Measurements from ENCODE around the gene ADORA3.
A peak's percentile ranks its signal among the peaks of the same experiment; 100 is the strongest.

ADORA3 gene

DNA sequence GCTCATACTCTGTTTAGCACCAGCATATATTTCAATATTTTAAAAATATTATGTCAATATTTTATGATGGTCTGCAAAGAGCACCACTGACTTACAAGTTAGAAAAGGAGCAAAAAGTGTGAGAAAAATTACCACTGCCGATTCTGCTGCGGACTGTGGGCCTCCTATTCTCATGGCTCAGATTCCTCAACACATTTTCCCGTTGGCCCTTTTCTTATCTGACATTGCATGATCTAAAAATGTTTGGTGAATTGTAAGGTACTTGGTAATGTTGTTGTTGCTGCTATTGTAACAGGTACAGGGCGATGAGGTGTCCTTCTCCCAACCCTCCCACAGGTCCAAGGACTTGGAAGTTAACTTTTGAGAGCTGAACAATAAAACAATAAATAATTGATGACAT is 28.9 kb downstream of the ADORA3 start:
- DNase-seq, result no peak

GRCh38 chr1:111474106-111474505 is 29.3 kb downstream of the ADORA3 start:
- DNase-seq, result no peak

- no peak for DNase-seq
These were observed 31.9 kb downstream of the ADORA3 start for GRCh38 chr1:111471538-111471937.

- peak; percentile 64 for DNase-seq
These were observed 32.4 kb downstream of the ADORA3 start for GRCh38 chr1:111471012-111471411.

DNA sequence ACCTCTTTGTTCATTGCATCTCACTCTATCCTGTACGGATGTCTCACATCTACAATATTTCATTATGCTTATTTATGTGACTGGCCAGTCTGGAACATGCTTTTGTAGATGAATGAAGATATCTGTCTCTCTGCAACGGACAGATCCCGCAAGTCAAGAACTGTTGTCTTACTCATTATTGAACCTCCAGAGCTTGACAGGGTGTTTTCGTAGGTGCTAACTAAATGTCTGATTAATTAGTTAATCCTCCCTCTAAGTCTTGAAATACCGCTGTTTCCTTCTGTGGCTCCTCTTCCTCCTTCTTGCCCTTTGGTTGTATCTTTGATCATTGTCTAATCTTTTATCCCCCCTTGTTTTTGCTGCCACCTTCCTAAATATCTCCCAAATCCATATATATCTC is 32.8 kb downstream of the ADORA3 start:
- no peak for DNase-seq

DNA sequence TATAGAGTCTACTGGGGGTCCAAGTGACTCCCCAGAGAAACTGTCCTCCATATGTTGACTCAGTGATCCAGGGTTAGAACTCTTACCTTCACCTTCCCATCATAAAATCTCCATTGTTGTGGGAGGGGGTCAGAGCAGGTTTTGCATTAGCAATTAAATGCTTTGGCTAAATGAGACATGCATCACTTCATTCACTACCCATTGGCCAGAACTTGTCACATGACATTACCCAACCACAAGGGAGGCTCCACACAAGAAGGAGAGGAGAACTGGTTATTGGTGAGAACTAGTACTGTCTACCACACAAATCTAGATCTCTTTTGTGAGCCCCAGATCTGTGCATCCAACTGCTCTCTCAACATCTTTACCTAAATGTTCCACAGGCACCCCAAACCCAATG is 33.9 kb downstream of the ADORA3 start:
- DNase-seq, result no peak

GRCh38 chr1:111468717-111469100 is 34.7 kb downstream of the ADORA3 start:
- DNase-seq, result no peak

DNA sequence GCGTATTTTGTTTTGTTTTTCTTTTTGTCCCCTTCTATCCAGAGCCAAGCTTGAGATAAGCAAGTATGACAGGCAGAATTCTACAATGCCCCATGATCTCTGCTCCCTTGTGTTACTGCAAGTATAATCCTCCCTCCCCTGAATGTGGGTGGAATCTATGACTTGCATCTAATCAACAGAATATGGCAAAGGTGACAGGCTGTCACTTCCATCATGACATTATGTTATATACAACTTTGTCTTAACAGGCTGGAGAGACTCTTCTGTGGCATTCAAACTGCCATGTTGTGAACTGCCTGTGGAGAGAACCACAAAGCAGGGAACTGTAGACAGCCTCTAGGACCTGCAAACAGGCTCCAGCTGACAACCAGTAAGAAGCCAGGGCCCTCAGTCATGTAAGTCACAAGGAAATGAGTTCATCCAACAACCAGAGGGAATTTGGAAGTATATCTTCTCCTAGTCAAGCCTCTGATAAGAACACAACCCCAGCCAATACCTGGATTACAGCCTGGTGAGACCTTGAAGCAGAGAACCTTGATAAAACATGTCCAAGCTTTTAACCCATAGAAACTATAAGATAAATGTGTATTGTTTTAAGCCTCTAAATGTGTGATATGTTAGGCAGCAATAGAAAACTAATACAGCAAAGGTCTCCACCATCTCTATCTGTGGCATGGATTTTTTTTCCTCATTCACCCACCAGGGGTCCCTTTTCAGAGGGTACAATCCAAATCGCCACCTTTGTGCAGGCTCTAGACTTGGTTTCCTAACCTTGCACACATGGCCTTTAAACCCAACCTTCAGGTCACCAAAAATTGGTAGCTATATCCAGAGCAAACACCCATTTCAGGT is 35.3 kb downstream of the ADORA3 start:
- no peak for DNase-seq

DNA sequence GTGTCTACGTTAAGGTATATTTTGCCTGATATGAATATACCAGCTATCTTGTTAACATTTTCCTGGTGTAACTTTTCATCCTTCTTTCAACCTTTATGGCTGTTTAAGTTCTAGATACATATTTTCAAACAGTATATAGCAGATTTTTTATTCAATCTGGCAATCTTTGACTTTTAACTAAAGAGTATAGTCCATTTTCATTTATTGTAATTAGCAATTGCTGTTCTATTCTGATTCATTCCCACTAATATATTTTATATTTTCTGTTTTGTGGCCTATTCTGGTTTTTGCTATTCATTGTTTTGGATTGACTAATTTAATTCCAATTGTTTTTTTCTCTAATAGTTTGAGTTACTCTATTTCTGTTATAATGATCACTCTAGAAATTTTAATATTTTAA is 37.0 kb downstream of the ADORA3 start:
- no peak for DNase-seq

- DNase-seq, result no peak
These were observed 37.7 kb downstream of the ADORA3 start for GRCh38 chr1:111465754-111466153.

- no peak for DNase-seq
These were observed 40.3 kb downstream of the ADORA3 start for GRCh38 chr1:111463029-111463683.

GRCh38 chr1:111462370-111463028 is 40.9 kb downstream of the ADORA3 start:
- DNase-seq, result no peak

- DNase-seq, result no peak
These were observed 41.7 kb downstream of the ADORA3 start for GRCh38 chr1:111461765-111462164.

DNA sequence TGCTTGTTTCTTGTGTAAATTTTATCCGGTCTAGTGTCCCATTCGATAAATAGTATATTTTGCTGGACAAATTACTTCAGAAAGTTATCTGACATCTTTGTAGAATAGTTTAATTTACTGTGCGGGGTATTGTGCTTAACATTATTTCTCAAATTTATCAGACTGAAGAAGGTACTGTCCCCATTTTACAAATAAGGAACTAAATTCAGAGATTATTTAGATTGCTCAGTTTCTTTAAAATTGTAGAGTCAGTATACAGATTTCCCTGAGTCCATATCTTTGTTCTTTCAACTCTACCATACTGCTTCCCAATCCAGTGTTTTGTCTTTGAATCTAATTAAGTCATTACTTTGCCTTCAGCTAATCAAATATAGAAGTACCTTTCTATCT is 47.8 kb downstream of the ADORA3 start:
- no peak for DNase-seq

DNA sequence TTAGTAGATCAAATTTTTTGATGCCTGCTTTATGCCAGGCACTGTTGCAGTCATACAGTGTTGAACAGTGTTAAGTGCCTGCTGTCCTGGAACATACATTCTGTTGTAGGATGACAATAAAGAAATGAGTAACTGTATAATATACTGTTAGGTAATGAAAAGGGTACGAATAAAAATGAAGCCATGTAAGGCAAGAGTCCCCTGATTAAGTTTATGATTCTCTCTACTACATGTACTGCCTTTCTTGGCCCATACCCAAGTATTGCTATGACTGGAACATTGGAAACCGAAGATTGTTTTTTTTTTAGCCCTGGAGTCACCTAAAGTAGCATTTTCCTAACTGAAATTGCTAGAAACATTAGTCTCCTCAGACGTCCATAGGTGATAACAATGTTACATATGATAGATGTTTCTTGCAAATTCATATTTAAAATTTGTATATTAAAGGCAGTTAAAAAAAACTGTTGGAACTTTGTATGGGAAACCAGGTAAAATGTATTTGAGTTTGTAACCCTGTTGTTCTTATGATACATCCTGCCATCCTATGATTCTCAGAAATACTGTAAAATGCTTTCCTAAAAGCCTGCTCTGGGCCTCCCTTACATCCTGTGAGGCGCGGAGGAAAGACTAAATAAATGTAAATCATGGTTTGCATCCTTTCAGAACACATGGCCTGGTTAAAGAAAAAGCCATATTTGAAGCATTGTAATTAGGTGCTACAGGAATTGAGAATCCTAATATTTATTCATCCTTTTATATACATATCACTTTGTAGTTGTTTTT is 48.4 kb downstream of the ADORA3 start:
- no peak for DNase-seq

- no peak for DNase-seq
These were observed 49.7 kb downstream of the ADORA3 start for GRCh38 chr1:111453706-111454105.

GRCh38 chr1:111452581-111452980 is 50.9 kb downstream of the ADORA3 start:
- DNase-seq, result no peak

- DNase-seq, result no peak
These were observed 53.2 kb downstream of the ADORA3 start for GRCh38 chr1:111450185-111450584.

- no peak for DNase-seq
These were observed 53.8 kb downstream of the ADORA3 start for GRCh38 chr1:111449703-111450017.
